ENCODE measurements around the gene CDK14.
A peak's percentile ranks its signal among the peaks of the same experiment; 100 is the strongest.

CDK14 gene

DNA sequence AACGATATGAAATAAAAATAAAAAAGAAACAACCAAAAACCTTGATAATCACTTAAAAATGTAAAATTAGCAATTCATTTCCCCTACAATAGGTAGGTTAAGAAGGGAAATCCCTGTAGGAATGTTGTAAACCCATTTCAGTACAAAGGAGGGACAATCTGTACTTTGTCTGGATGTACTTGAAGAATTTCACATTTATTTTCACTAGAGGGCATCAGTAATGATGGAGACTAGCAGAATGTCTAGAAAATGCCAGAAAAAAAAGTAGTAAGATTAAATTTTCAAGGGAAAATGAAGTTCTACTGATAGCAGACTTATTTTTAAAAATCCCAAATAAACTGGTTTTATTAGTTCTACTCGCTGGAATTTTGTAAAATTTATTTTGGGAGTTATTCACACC, 459.1 kb downstream of the CDK14 start:
- H3K9ac ChIP-seq (ENCODE audit: low read depth, low read length) = no peak overlapping the region
- TF ChIP-seq, protein P1, sequence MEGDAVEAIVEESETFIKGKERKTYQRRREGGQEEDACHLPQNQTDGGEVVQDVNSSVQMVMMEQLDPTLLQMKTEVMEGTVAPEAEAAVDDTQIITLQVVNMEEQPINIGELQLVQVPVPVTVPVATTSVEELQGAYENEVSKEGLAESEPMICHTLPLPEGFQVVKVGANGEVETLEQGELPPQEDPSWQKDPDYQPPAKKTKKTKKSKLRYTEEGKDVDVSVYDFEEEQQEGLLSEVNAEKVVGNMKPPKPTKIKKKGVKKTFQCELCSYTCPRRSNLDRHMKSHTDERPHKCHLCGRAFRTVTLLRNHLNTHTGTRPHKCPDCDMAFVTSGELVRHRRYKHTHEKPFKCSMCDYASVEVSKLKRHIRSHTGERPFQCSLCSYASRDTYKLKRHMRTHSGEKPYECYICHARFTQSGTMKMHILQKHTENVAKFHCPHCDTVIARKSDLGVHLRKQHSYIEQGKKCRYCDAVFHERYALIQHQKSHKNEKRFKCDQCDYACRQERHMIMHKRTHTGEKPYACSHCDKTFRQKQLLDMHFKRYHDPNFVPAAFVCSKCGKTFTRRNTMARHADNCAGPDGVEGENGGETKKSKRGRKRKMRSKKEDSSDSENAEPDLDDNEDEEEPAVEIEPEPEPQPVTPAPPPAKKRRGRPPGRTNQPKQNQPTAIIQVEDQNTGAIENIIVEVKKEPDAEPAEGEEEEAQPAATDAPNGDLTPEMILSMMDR (IDR thresholded peaks at IDR 0.05; ENCODE audit: borderline replicate concordance, extremely low read depth, low read length, poor library complexity, severe bottlenecking) = peak; percentile 11
- no peak for TF ChIP-seq EZH2 (IDR thresholded peaks at IDR 0.05; ENCODE audit: borderline replicate concordance, low read depth, low read length, severe bottlenecking)
- ATAC-seq (ENCODE audit: insufficient read depth, low read depth) (no peak), DNase-seq (no peak)
- H3K4me2 ChIP-seq (ENCODE audit: insufficient read depth, low read length) = no peak overlapping the region
- H3K4me3 ChIP-seq (ENCODE audit: low read depth in 1 of 2, low read length in 2 of 2) = no peak overlapping the region
- H3K36me3 ChIP-seq (ENCODE audit: insufficient read depth, low read length) = no peaks in the 10 kb centered on the region
- H3K4me1 ChIP-seq (ENCODE audit: insufficient read depth, low read length) = no peaks in the 10 kb centered on the region
- no peaks in the 10 kb centered on the region for H3K27me3 ChIP-seq (ENCODE audit: insufficient read depth, low read length, poor library complexity)
- no peaks in the 10 kb centered on the region for H3K9me3 ChIP-seq (ENCODE audit: insufficient read depth, low read length, severe bottlenecking)
- no peaks in the 10 kb centered on the region for H3K79me2 ChIP-seq (ENCODE audit: insufficient read depth, low read length)
- no peak overlapping the region for H2AFZ ChIP-seq (ENCODE audit: low read depth, low read length)
- H3K27ac ChIP-seq (ENCODE audit: low read length) = no peak overlapping the region
- H4K20me1 ChIP-seq (ENCODE audit: insufficient read depth, low read length) = no peaks in the 10 kb centered on the region

DNA sequence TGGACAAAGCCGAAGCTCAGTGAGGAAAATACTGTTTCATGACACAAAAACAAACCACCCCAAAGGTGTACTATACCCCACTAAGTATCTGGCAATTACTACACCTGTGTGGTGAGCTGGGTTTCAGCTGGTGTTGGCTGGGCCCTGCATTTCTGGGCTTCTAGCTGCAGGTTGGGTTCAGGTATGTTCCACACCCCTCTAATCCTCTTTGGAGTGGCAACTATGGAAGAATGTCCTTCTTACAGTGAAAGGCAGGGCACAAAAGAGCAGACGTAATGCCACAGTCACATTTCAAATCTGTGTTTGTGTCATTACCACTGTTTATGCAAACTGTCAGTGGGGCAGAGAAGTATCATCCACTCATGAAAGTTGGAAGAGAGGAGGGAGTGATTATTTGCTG, 466.6 kb downstream of the CDK14 start:
- Histone ChIP-seq H4K20me1 (ENCODE audit: insufficient read depth, low read length) (no peaks in the 10 kb centered on the region), H3K4me1 (ENCODE audit: insufficient read depth, low read length) (no peaks in the 10 kb centered on the region), H3K36me3 (ENCODE audit: insufficient read depth, low read length) (no peaks in the 10 kb centered on the region), H3K9ac (ENCODE audit: low read depth, low read length) (no peak overlapping the region), H3K27me3 (ENCODE audit: insufficient read depth, low read length, poor library complexity) (no peaks in the 10 kb centered on the region), H2AFZ (ENCODE audit: low read depth, low read length) (no peak overlapping the region), H3K79me2 (ENCODE audit: insufficient read depth, low read length) (no peaks in the 10 kb centered on the region), H3K9me3 (ENCODE audit: insufficient read depth, low read length, severe bottlenecking) (no peaks in the 10 kb centered on the region), H3K4me2 (ENCODE audit: insufficient read depth, low read length) (no peak overlapping the region), H3K4me3 (ENCODE audit: low read depth in 1 of 2, low read length in 2 of 2) (no peak overlapping the region), H3K27ac (ENCODE audit: low read length) (no peak overlapping the region)
- DNase-seq = no peak
- TF ChIP-seq, protein P1 (IDR thresholded peaks at IDR 0.05; ENCODE audit: borderline replicate concordance, extremely low read depth, low read length, poor library complexity, severe bottlenecking) = no peak
- no peak for TF ChIP-seq EZH2 (IDR thresholded peaks at IDR 0.05; ENCODE audit: borderline replicate concordance, low read depth, low read length, severe bottlenecking)
- ATAC-seq (ENCODE audit: insufficient read depth, low read depth) = no peak

DNA sequence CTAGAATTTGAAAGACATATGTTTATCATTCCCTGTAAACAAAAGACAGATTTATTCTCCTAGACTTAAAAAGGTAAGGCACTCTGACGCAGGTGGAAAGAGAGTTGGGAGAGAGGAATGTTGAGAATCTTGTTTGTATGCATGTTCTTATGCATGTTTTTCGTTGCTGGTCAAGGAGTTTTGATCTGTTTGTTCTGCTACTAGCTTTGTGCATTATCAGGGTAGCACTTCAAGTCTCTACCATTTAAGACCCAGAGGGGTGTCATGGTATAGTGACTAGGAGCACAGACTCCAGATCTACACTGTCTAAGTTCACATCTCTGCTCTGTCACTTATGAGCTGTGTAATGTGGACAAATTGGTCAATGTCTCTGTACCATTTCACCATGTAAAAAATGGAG, 467.9 kb downstream of the CDK14 start:
- no peaks in the 10 kb centered on the region for H3K27me3 ChIP-seq (ENCODE audit: insufficient read depth, low read length, poor library complexity)
- DNase-seq (no peak), ATAC-seq (ENCODE audit: insufficient read depth, low read depth) (no peak)
- no peaks in the 10 kb centered on the region for H4K20me1 ChIP-seq (ENCODE audit: insufficient read depth, low read length)
- H3K27ac ChIP-seq (ENCODE audit: low read length) = no peak overlapping the region
- H3K79me2 ChIP-seq (ENCODE audit: insufficient read depth, low read length) = no peaks in the 10 kb centered on the region
- TF ChIP-seq, protein P1 (IDR thresholded peaks at IDR 0.05; ENCODE audit: borderline replicate concordance, extremely low read depth, low read length, poor library complexity, severe bottlenecking) = no peak
- H2AFZ ChIP-seq (ENCODE audit: low read depth, low read length) = no peak overlapping the region
- no peaks in the 10 kb centered on the region for H3K36me3 ChIP-seq (ENCODE audit: insufficient read depth, low read length)
- H3K9ac ChIP-seq (ENCODE audit: low read depth, low read length) = no peak overlapping the region
- no peaks in the 10 kb centered on the region for H3K9me3 ChIP-seq (ENCODE audit: insufficient read depth, low read length, severe bottlenecking)
- H3K4me2 ChIP-seq (ENCODE audit: insufficient read depth, low read length) = no peak overlapping the region
- no peak overlapping the region for H3K4me3 ChIP-seq (ENCODE audit: low read depth in 1 of 2, low read length in 2 of 2)
- no peaks in the 10 kb centered on the region for H3K4me1 ChIP-seq (ENCODE audit: insufficient read depth, low read length)

DNA sequence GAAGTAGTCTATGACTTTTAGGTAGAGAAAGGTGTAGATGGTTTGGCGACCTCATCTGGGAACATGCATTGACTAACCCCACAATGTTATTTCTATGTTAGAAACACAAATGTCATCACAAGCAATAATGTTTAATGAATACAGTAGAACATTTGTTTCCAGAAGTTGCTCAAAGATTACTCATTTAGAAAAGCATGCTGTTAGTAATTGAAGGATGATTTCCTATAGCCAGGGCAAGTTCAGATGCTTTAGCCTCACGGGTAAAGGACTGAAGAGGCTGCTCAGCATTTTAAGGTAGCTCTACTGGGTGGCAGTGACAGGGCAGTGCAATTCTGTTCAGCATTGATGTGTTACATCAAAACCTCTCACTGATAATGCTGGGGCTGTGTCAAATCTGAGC, 468.8 kb downstream of the CDK14 start:
- ATAC-seq (ENCODE audit: insufficient read depth, low read depth) (no peak), DNase-seq (no peak)
- Histone ChIP-seq H3K9ac (ENCODE audit: low read depth, low read length) (no peak overlapping the region), H2AFZ (ENCODE audit: low read depth, low read length) (no peak overlapping the region), H3K4me1 (ENCODE audit: insufficient read depth, low read length) (no peaks in the 10 kb centered on the region), H3K36me3 (ENCODE audit: insufficient read depth, low read length) (no peaks in the 10 kb centered on the region), H3K27me3 (ENCODE audit: insufficient read depth, low read length, poor library complexity) (no peaks in the 10 kb centered on the region), H3K4me2 (ENCODE audit: insufficient read depth, low read length) (no peak overlapping the region), H3K9me3 (ENCODE audit: insufficient read depth, low read length, severe bottlenecking) (no peaks in the 10 kb centered on the region), H3K4me3 (ENCODE audit: low read depth in 1 of 2, low read length in 2 of 2) (no peak overlapping the region), H4K20me1 (ENCODE audit: insufficient read depth, low read length) (no peaks in the 10 kb centered on the region), H3K79me2 (ENCODE audit: insufficient read depth, low read length) (no peaks in the 10 kb centered on the region), H3K27ac (ENCODE audit: low read length) (no peak overlapping the region)
- TF ChIP-seq EZH2 (IDR thresholded peaks at IDR 0.05; ENCODE audit: borderline replicate concordance, low read depth, low read length, severe bottlenecking) = no peak

Measured in DND-41 (cell line).